ENCODE measurements around the gene NADSYN1.

Gene NADSYN1

DNA sequence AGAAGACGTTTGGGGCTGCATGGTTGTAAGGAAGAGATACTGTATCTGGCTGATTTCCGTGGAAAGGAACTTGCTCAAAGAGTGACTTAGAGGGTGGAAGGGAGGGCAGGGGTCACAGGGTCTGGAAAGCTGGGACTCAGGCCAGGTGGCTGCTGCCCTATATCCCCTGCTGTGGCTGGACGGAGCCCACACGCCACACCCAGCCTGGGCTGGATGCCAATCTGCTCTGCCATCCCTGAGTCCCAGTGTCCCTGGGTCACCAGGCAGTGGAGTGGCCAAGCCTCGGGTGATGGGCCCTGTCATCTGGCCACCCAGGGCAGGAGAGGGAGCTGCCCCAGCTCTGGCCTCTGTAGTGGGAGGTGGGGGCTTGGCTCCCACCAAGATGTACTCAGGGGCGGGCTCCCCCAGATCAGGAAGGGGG, 47.6 kb downstream of the NADSYN1 start:
- H3K79me2 ChIP-seq = no peaks in the 10 kb centered on the region
- no peak overlapping the region for H3K4me3 ChIP-seq (ENCODE audit: low read depth, low read length)
- H3K4me1 ChIP-seq = no peaks in the 10 kb centered on the region
- no peaks in the 10 kb centered on the region for H3K27me3 ChIP-seq (ENCODE audit: control insufficient read depth, insufficient read depth, low read length)
- H3K27ac ChIP-seq = no peak overlapping the region
- no peak overlapping the region for H2AFZ ChIP-seq
- TF ChIP-seq CTCF (IDR thresholded peaks at IDR 0.05) = no peak
- H3K9ac ChIP-seq = no peak overlapping the region
- no peaks in the 10 kb centered on the region for H3K36me3 ChIP-seq (ENCODE audit: control insufficient read depth, insufficient read depth, low read length)
- no peak overlapping the region for H3K4me2 ChIP-seq (ENCODE audit: low read length)
- H3K9me3 ChIP-seq (ENCODE audit: control insufficient read depth, low read length) = no peaks in the 10 kb centered on the region

DNA sequence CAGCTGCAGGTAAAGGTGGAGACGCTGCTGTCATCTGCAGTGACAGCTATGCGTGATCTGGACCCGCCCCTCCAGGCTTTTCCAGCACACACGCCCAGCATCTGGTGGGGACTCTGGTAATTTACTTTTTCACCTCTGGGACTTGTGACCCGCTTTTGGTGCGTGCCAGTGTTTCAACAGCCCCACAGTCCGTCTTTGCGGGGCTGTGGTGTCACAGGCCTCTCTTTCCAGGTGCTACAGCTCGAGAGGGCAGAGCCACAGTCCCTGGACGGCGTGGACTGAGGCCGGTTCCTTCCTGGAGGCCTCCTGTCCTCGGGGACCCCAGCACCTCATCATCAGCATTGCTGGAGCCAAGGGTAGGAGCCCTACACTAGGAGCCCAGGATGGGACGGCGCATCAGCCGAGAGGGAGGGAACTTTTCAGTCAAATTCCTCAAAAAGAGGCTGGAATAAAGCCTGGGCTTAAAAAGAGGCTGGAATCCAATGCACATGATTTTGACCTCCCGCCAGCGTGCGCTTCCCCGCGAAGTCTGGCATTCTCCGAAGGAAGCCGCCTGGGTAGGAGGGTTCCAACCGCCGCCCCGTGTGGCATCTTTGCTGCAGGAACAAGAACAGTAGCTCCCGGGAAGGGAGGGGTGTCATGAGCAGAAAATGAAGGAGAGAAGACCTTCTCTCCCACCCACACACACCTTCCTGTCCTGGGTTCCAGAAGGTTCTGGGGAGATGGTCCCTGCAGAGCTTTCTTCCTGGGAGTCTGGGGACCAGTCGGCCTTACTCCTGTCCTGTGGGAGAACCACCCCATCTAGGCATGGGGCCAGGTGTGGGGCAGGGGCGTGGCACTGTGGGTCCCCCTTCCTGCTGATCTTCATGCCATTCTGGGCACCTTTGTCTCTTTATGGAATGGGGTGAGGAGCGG, 48.3 kb downstream of the NADSYN1 start:
- no peaks in the 10 kb centered on the region for H3K27me3 ChIP-seq (ENCODE audit: control insufficient read depth, insufficient read depth, low read length)
- H3K9me3 ChIP-seq (ENCODE audit: control insufficient read depth, low read length) = no peaks in the 10 kb centered on the region
- no peak overlapping the region for H3K9ac ChIP-seq
- no peaks in the 10 kb centered on the region for H3K4me1 ChIP-seq
- H3K79me2 ChIP-seq = no peaks in the 10 kb centered on the region
- H3K4me2 ChIP-seq (ENCODE audit: low read length) = no peak overlapping the region
- H3K27ac ChIP-seq = no peak overlapping the region
- H3K36me3 ChIP-seq (ENCODE audit: control insufficient read depth, insufficient read depth, low read length) = no peaks in the 10 kb centered on the region
- no peak overlapping the region for H2AFZ ChIP-seq
- H3K4me3 ChIP-seq (ENCODE audit: low read depth, low read length) = no peak overlapping the region
- TF ChIP-seq CTCF (IDR thresholded peaks at IDR 0.05) = no peak

DNA sequence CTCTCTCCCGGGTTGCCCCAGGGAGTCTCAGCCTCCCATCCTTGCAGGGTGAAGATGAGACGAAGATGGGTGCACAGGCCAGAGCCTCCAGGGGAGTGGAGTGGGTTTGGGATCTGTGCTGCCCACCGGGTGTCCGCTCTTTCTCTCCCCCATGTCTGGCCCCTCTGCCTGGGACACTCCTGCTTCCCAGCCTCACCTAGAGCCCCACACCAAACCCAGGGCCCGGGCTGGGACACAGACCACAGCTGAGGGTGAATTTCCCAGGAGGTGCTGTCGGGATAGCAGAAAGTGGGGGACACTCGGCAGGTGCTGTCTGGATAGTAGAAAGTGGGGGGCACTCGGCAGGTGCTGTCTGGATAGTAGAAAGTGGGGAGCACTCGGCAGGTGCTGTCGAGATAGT, 49.0 kb downstream of the NADSYN1 start:
- TF ChIP-seq CTCF (IDR thresholded peaks at IDR 0.05) = no peak
- Histone ChIP-seq H3K4me2 (ENCODE audit: low read length) (no peak overlapping the region), H3K4me1 (no peaks in the 10 kb centered on the region), H3K4me3 (ENCODE audit: low read depth, low read length) (no peak overlapping the region), H3K27me3 (ENCODE audit: control insufficient read depth, insufficient read depth, low read length) (no peaks in the 10 kb centered on the region), H2AFZ (no peak overlapping the region), H3K36me3 (ENCODE audit: control insufficient read depth, insufficient read depth, low read length) (no peaks in the 10 kb centered on the region), H3K9me3 (ENCODE audit: control insufficient read depth, low read length) (no peaks in the 10 kb centered on the region), H3K9ac (no peak overlapping the region), H3K27ac (no peak overlapping the region), H3K79me2 (no peaks in the 10 kb centered on the region)

- no peaks in the 10 kb centered on the region for H3K9me3 ChIP-seq (ENCODE audit: control insufficient read depth, low read length)
- no peaks in the 10 kb centered on the region for H3K4me1 ChIP-seq
- TF ChIP-seq CTCF (IDR thresholded peaks at IDR 0.05) = no peak
- H3K36me3 ChIP-seq (ENCODE audit: control insufficient read depth, insufficient read depth, low read length) = no peaks in the 10 kb centered on the region
- H3K4me3 ChIP-seq (ENCODE audit: low read depth, low read length) = no peak overlapping the region
- no peaks in the 10 kb centered on the region for H3K79me2 ChIP-seq
- no peak overlapping the region for H2AFZ ChIP-seq
- H3K27ac ChIP-seq = no peak overlapping the region
- H3K4me2 ChIP-seq (ENCODE audit: low read length) = no peak overlapping the region
- H3K27me3 ChIP-seq (ENCODE audit: control insufficient read depth, insufficient read depth, low read length) = no peaks in the 10 kb centered on the region
- no peak overlapping the region for H3K9ac ChIP-seq
Observed at GRCh38 chr11:71502871-71503435, 50.0 kb downstream of the NADSYN1 start.
